Ectodermal cell (in vitro differentiated cells): ENCODE measurements around the gene TMUB2. TPM values are rescaled to one million over a fixed set of nuclear protein-coding genes. Genes with fewer than 3 reads are reported as not detected.
"Not testable (repeated sequence)": the region's sequence is repeated elsewhere in the genome, so short reads cannot be mapped to it uniquely, and the experiment has no call there.

ENCODE experiments used
- H3K27ac ChIP-seq: 2 replicates; pipeline ENCODE4 v1.7.0; 2013; ENCODE audit warnings: mild to moderate bottlenecking, low read depth, low read length; ENCODE audit not compliant: insufficient read depth, poor library complexity, severe bottlenecking
- H3K27me3 ChIP-seq: 2 replicates; pipeline ENCODE4 v1.7.0; 2013; ENCODE audit warnings: mild to moderate bottlenecking, low read length; ENCODE audit not compliant: insufficient read depth, control insufficient read depth, poor library complexity, severe bottlenecking
- H3K36me3 ChIP-seq: one replicate; pipeline ENCODE4 v1.7.0; 2013; ENCODE audit warnings: low read length; ENCODE audit not compliant: control insufficient read depth, insufficient read depth
- H3K4me1 ChIP-seq: one replicate; pipeline ENCODE4 v1.7.0; 2013; ENCODE audit warnings: low read length; ENCODE audit not compliant: control insufficient read depth, insufficient read depth
- H3K4me3 ChIP-seq: 2 replicates; pipeline ENCODE4 v1.7.0; 2013; ENCODE audit warnings: low read depth, low read length, control low read depth; ENCODE audit not compliant: insufficient read depth
- H3K9me3 ChIP-seq: 2 replicates; pipeline ENCODE4 v1.7.0; 2013; ENCODE audit warnings: mild to moderate bottlenecking, low read length, moderate library complexity; ENCODE audit not compliant: control insufficient read depth
- WGBS, 2 experiments: methylation state at CpG; one replicate each; pipeline ENCODE4 v1.1.7; 2013; ENCODE audit warnings: missing lambda C conversion rate in 2 of 2; 5-methylcytosine and 5-hydroxymethylcytosine counted together
- polyA plus RNA-seq, 4 experiments: library from polyadenylated mRNA; stranded (reverse); fragments of 50-300 nt; gene quantifications; one replicate each; pipeline ENCODE4 v1.2.3, GENCODE V29; 2013

TMUB2 gene
- polyA plus RNA-seq (2013, experiment 1 of 4): 41.7 TPM
- 44.8 TPM for polyA plus RNA-seq (2013, experiment 2 of 4)
- 38.3 TPM for polyA plus RNA-seq (2013, experiment 3 of 4)
- polyA plus RNA-seq (2013, experiment 4 of 4): 42.5 TPM

DNA sequence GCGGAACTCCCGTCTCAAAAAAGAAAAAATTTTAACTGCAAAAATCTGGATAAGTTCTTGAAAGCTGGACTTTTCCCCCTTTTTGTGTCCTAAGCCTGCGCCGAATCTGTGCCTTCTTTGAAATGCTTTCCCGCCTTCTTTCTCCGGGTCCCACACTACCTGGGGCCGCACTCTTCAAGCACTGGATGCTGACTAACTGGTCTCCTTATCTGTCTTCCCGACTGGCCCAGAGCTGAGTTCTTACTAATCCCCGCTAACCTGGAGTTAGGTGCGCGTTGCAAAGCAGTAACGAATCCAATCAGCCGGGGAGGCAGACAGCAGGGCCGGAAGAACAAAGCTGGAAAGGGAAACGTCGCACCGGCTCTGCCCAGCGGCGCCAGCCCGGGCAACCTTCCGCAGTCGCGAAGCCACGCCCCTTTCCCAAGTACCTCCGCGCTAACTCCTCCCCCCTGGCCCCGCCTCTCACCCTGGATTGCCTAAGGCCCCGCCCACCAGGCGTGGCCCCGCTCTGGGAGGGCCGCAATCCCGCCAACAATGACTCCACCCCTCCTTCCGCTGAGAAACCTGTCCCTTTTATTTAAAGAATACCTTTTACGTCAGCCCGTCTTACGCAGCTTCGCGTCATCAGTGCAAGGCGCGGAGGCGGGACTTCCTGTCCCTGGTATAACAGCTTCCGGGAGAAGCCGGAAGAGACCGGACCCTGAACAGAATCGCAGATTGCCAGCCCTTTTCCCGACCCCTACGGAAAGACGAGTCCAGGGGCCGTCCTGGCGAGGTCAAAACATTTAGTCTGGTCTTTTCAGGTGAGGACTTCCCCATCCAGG, at the start of gene TMUB2:
TSS of gene TMUB2 (plus strand) at position 666 of the 824 bp plus-strand sequence. CDS start 737 bp downstream, outside the sequence.
- Histone ChIP-seq H3K27ac (peak within 1 kb of the TSS; percentile 96), H3K36me3 (peaks cover 24% of the 10 kb centered on the region), H3K9me3 (no peaks in the 10 kb centered on the region), H3K4me3 (peak within 1 kb of the TSS; percentile 99), H3K27me3 (no peaks in the 10 kb centered on the region), H3K4me1 (no peaks in the 10 kb centered on the region)
- WGBS, 2 experiments: 0% methylated on average over 50 of the region's 50 CpGs

GRCh38 chr17:44137891-44138709, 48.7 kb upstream of the TMUB2 start:
- no peaks in the 10 kb centered on the region for H3K27me3 ChIP-seq
- H3K36me3 ChIP-seq: no peaks in the 10 kb centered on the region
- 8 to 12% methylated on average over 20 of the region's 20 CpGs for WGBS, 2 experiments
- no peak overlapping the region for H3K27ac ChIP-seq
- H3K9me3 ChIP-seq: no peaks in the 10 kb centered on the region
- peaks cover 5% of the 10 kb centered on the region for H3K4me1 ChIP-seq
- H3K4me3 ChIP-seq: peak overlapping the region; percentile 11

GRCh38 chr17:44143921-44144320, 42.9 kb upstream of the TMUB2 start:
- H3K4me1 ChIP-seq, H3K4me3 ChIP-seq, H3K27ac ChIP-seq, H3K9me3 ChIP-seq, H3K27me3 ChIP-seq: not testable (repeated sequence)
- H3K36me3 ChIP-seq: peaks cover 11% of the 10 kb centered on the region
- WGBS, 2 experiments: 88 to 94% methylated on average over 8 of the region's 8 CpGs

- WGBS, 2 experiments: 97 to 98% methylated on average over 6 of the region's 7 CpGs
- Histone ChIP-seq H3K9me3 (no peaks in the 10 kb centered on the region), H3K27ac (no peak overlapping the region), H3K4me3 (no peak overlapping the region), H3K27me3 (no peaks in the 10 kb centered on the region), H3K4me1 (peaks cover 5% of the 10 kb centered on the region), H3K36me3 (peaks cover 15% of the 10 kb centered on the region)
These were observed 41.6 kb upstream of the TMUB2 start for GRCh38 chr17:44144966-44145739.

GRCh38 chr17:44146375-44147346, 40.1 kb upstream of the TMUB2 start:
- Histone ChIP-seq H3K27me3 (no peaks in the 10 kb centered on the region), H3K4me1 (peaks cover 5% of the 10 kb centered on the region), H3K36me3 (peaks cover 15% of the 10 kb centered on the region), H3K4me3 (no peak overlapping the region), H3K27ac (no peak overlapping the region), H3K9me3 (no peaks in the 10 kb centered on the region)
- 81 to 89% methylated on average over 2 of the region's 2 CpGs for WGBS, 2 experiments

GRCh38 chr17:44147812-44148211, 39.0 kb upstream of the TMUB2 start:
- no peak overlapping the region for H3K27ac ChIP-seq
- H3K27me3 ChIP-seq: no peaks in the 10 kb centered on the region
- no peak overlapping the region for H3K4me3 ChIP-seq
- peaks cover 15% of the 10 kb centered on the region for H3K36me3 ChIP-seq
- no peaks in the 10 kb centered on the region for H3K9me3 ChIP-seq
- WGBS, 2 experiments: 95 to 96% methylated on average over 4 of the region's 4 CpGs
- H3K4me1 ChIP-seq: peaks cover 2% of the 10 kb centered on the region

- H3K27ac ChIP-seq, H3K27me3 ChIP-seq, H3K4me1 ChIP-seq, H3K9me3 ChIP-seq, H3K4me3 ChIP-seq: not testable (repeated sequence)
- 90 to 93% methylated on average over 3 of the region's 3 CpGs for WGBS, 2 experiments
- H3K36me3 ChIP-seq: peaks cover 15% of the 10 kb centered on the region
These were observed 37.7 kb upstream of the TMUB2 start for GRCh38 chr17:44149066-44149465.

GRCh38 chr17:44149750-44150329, 36.9 kb upstream of the TMUB2 start:
- peaks cover 15% of the 10 kb centered on the region for H3K36me3 ChIP-seq
- H3K27me3 ChIP-seq: no peaks in the 10 kb centered on the region
- H3K4me3 ChIP-seq: no peak overlapping the region
- WGBS, 2 experiments: 94 to 99% methylated on average over 4 of the region's 4 CpGs
- no peaks in the 10 kb centered on the region for H3K9me3 ChIP-seq
- H3K27ac ChIP-seq: no peak overlapping the region
- no peaks in the 10 kb centered on the region for H3K4me1 ChIP-seq

- H3K4me1 ChIP-seq: no peaks in the 10 kb centered on the region
- no peaks in the 10 kb centered on the region for H3K9me3 ChIP-seq
- WGBS, 2 experiments: 93 to 94% methylated on average over 4 of the region's 4 CpGs
- H3K36me3 ChIP-seq: peaks cover 19% of the 10 kb centered on the region
- H3K27ac ChIP-seq: no peak overlapping the region
- no peak overlapping the region for H3K4me3 ChIP-seq
- H3K27me3 ChIP-seq: no peaks in the 10 kb centered on the region
These were observed 33.9 kb upstream of the TMUB2 start for GRCh38 chr17:44152875-44153274.
